ENCODE measurements around the gene IQGAP2.

- TF ChIP-seq ZNF274 (IDR thresholded peaks at IDR 0.05; ENCODE audit: low read depth, low read length), result no peak
- no peak for TF ChIP-seq SUZ12 (IDR thresholded peaks at IDR 0.05; ENCODE audit: extremely low read depth, insufficient read depth, insufficient read length)
- no peak for TF ChIP-seq YY1 (IDR thresholded peaks at IDR 0.05; ENCODE audit: insufficient read depth, insufficient read length)
Observed at GRCh38 chr5:76522103-76522935, 119.2 kb downstream of the IQGAP2 start.
